ENCODE data around the gene MAP2.

DNA sequence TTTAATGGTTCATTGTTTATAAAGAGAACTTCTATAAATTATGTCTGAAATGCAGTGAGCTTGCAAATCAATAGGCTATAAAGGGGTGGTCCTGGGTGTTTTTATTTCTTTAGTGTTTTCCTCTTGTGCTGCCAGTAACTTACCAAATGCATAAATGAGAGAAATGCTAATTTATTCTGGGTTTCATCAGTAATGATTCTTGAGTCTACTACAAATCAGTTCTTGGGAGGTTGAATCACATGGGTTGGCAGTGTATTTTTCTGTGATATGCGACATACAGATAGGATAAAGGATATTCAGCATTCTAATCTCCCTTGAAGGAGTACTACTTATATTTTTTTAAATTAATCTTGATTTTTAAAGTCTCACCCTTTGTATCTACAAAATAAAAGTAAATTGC lies 177.7 kb downstream of the MAP2 start:
- no peak for TF ChIP-seq POLR2A (IDR thresholded peaks at IDR 0.05)
- TF ChIP-seq, protein P1, sequence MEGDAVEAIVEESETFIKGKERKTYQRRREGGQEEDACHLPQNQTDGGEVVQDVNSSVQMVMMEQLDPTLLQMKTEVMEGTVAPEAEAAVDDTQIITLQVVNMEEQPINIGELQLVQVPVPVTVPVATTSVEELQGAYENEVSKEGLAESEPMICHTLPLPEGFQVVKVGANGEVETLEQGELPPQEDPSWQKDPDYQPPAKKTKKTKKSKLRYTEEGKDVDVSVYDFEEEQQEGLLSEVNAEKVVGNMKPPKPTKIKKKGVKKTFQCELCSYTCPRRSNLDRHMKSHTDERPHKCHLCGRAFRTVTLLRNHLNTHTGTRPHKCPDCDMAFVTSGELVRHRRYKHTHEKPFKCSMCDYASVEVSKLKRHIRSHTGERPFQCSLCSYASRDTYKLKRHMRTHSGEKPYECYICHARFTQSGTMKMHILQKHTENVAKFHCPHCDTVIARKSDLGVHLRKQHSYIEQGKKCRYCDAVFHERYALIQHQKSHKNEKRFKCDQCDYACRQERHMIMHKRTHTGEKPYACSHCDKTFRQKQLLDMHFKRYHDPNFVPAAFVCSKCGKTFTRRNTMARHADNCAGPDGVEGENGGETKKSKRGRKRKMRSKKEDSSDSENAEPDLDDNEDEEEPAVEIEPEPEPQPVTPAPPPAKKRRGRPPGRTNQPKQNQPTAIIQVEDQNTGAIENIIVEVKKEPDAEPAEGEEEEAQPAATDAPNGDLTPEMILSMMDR (IDR thresholded peaks at IDR 0.05) = no peak

Measured in ovary (tissue), 3 donors.